Measurements from ENCODE around the gene FANCI.

DNA sequence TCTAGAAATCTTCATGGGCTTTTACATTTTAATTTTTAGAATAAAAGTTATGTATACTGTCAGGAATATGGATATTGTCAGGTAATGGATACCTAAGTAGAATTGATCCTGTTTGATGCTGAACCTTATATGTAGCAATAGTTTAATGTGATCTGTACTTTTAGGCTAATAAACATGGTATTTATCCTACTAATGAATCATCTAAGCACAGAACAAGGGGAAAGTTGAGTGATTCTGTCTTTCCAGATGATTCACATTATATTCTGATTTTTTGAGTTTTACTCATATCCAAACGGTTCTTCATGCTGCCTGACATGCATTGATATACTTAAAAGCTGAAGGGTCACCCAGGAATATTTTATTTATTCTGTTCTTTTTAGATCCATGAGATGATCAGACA is 34.5 kb downstream of the FANCI start:
- no peak for TF ChIP-seq POLR2A (IDR thresholded peaks at IDR 0.05; ENCODE audit: borderline replicate concordance, extremely low read depth, insufficient read depth, insufficient read length)
- TF ChIP-seq, protein P1, sequence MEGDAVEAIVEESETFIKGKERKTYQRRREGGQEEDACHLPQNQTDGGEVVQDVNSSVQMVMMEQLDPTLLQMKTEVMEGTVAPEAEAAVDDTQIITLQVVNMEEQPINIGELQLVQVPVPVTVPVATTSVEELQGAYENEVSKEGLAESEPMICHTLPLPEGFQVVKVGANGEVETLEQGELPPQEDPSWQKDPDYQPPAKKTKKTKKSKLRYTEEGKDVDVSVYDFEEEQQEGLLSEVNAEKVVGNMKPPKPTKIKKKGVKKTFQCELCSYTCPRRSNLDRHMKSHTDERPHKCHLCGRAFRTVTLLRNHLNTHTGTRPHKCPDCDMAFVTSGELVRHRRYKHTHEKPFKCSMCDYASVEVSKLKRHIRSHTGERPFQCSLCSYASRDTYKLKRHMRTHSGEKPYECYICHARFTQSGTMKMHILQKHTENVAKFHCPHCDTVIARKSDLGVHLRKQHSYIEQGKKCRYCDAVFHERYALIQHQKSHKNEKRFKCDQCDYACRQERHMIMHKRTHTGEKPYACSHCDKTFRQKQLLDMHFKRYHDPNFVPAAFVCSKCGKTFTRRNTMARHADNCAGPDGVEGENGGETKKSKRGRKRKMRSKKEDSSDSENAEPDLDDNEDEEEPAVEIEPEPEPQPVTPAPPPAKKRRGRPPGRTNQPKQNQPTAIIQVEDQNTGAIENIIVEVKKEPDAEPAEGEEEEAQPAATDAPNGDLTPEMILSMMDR (IDR thresholded peaks at IDR 0.05 in 2 of 3, conservative IDR thresholded peaks at IDR 0.05 in 1 of 3; ENCODE audit: borderline replicate concordance in 1 of 3, insufficient read depth in 1 of 3, low read depth in 2 of 3, low read length in 2 of 3) = no peak
- TF ChIP-seq TCF7L2 (IDR thresholded peaks at IDR 0.05; ENCODE audit: borderline replicate concordance, extremely low read depth, insufficient read depth, insufficient read length) = no peak
- TF ChIP-seq FOSL1 (IDR thresholded peaks at IDR 0.05; ENCODE audit: low read depth) = no peak
- no peak for TF ChIP-seq SRF (IDR thresholded peaks at IDR 0.05; ENCODE audit: low read depth)
- no peak for TF ChIP-seq EZH2phosphoT487 (IDR thresholded peaks at IDR 0.05; ENCODE audit: borderline replicate concordance)
- TF ChIP-seq ZNF274 (IDR thresholded peaks at IDR 0.05; ENCODE audit: low read depth, low read length) = no peak
- TF ChIP-seq, protein P2, sequence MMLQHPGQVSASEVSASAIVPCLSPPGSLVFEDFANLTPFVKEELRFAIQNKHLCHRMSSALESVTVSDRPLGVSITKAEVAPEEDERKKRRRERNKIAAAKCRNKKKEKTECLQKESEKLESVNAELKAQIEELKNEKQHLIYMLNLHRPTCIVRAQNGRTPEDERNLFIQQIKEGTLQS (IDR thresholded peaks at IDR 0.05) = no peak
- TF ChIP-seq, protein P3, sequence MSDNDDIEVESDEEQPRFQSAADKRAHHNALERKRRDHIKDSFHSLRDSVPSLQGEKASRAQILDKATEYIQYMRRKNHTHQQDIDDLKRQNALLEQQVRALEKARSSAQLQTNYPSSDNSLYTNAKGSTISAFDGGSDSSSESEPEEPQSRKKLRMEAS (IDR thresholded peaks at IDR 0.05) = no peak
